Colonic mucosa (tissue), 4 donors: ENCODE measurements around the gene SLC35F4. TPM values are rescaled to one million over a fixed set of nuclear protein-coding genes. Genes with fewer than 3 reads are reported as not detected.

ENCODE experiments used
- DNase-seq: peaks from one replicate; pipeline ENCODE4 v3.0.0-alpha.2; 2020
- H3K27ac ChIP-seq: fragments of 200-600 bp; one replicate; pipeline ENCODE4 v1.8.0; 2021
- H3K27me3 ChIP-seq: fragments of 200-600 bp; one replicate; pipeline ENCODE4 v1.8.0; 2021
- H3K36me3 ChIP-seq: fragments of 200-600 bp; one replicate; pipeline ENCODE4 v1.8.0; 2021
- H3K4me1 ChIP-seq: fragments of 200-600 bp; one replicate; pipeline ENCODE4 v1.8.0; 2021; ENCODE audit warnings: mild to moderate bottlenecking
- H3K4me3 ChIP-seq: fragments of 200-600 bp; one replicate; pipeline ENCODE4 v1.8.0; 2021
- H3K9ac ChIP-seq, 2 donors: one replicate each; pipeline ENCODE4 v1.7.0; 2013; ENCODE audit warnings: control low read depth in 2 of 2, low read depth in 2 of 2, low read length in 2 of 2
- H3K9me3 ChIP-seq: fragments of 200-600 bp; one replicate; pipeline ENCODE4 v1.8.0; 2021
- CTCF ChIP-seq: fragments of 200-600 bp; IDR thresholded peaks from one replicate; pipeline ENCODE4 v1.8.0; 2022; ENCODE audit warnings: antibody characterized with exemption, mild to moderate bottlenecking
- intact Hi-C: fragments of 100-400 bp; cut with DNase I; formaldehyde crosslinking; loops from one replicate; pipeline ENCODE4 v1.14.1; 2022
- total RNA-seq, 2 donors: library from RNA; stranded (reverse); fragmentation: NEBNext Ultra II Directional in 1 of 2; extraction: Animal tissue kit (Norgen Biotek cat#: 25700) in 1 of 2; gene quantifications; one replicate each; pipeline ENCODE4 v1.2.1, GENCODE V29; 2021
- donor health status: healthy.
- donor health status: DM: no; HTN: no; CAD: no.
- donor health status: DM: no; HTN: no; CAD: no.

Gene SLC35F4
- total RNA-seq, 2 donors from 2014 or later: not detected

GRCh38 chr14:57582746-57583145 is 283.1 kb downstream of the SLC35F4 start:
- H3K27me3 ChIP-seq: no peaks in the 10 kb centered on the region
- H3K4me1 ChIP-seq: no peaks in the 10 kb centered on the region
- intact Hi-C loops: no loop called here
- DNase-seq: no peak
- TF ChIP-seq CTCF: no peak
- H3K27ac ChIP-seq: no peak overlapping the region
- no peak overlapping the region for H3K4me3 ChIP-seq
- no peaks in the 10 kb centered on the region for H3K36me3 ChIP-seq
- H3K9me3 ChIP-seq: no peaks in the 10 kb centered on the region
- no peak overlapping the region for H3K9ac ChIP-seq

- no peak overlapping the region for H3K27ac ChIP-seq
- no peak for TF ChIP-seq CTCF
- no peaks in the 10 kb centered on the region for H3K4me1 ChIP-seq
- H3K9ac ChIP-seq: no peak overlapping the region
- H3K4me3 ChIP-seq: no peak overlapping the region
- no peak for DNase-seq
- no peaks in the 10 kb centered on the region for H3K27me3 ChIP-seq
- intact Hi-C loops: no loop called here
- no peaks in the 10 kb centered on the region for H3K36me3 ChIP-seq
- H3K9me3 ChIP-seq: no peaks in the 10 kb centered on the region
Observed at GRCh38 chr14:57578801-57579200, 287.1 kb downstream of the SLC35F4 start.

GRCh38 chr14:57576498-57576897 is 289.4 kb downstream of the SLC35F4 start:
- no peak for TF ChIP-seq CTCF
- no peaks in the 10 kb centered on the region for H3K36me3 ChIP-seq

GRCh38 chr14:57575482-57575881 is 290.4 kb downstream of the SLC35F4 start:
- Histone ChIP-seq H3K36me3 (no peaks in the 10 kb centered on the region), H3K9me3 (no peaks in the 10 kb centered on the region), H3K27me3 (no peaks in the 10 kb centered on the region), H3K9ac (no peak overlapping the region), H3K4me1 (no peaks in the 10 kb centered on the region), H3K27ac (no peak overlapping the region), H3K4me3 (no peak overlapping the region)
- intact Hi-C loops: no loop called here
- DNase-seq: no peak
- no peak for TF ChIP-seq CTCF

More at GRCh38 chr14:57576498-57576897, 289.4 kb downstream of the SLC35F4 start:
- no peaks in the 10 kb centered on the region for H3K9me3 ChIP-seq
- H3K9ac ChIP-seq: no peak overlapping the region
- no peak overlapping the region for H3K4me3 ChIP-seq
- H3K27ac ChIP-seq: no peak overlapping the region
- H3K27me3 ChIP-seq: no peaks in the 10 kb centered on the region
- no peak for DNase-seq
- H3K4me1 ChIP-seq: no peaks in the 10 kb centered on the region
- intact Hi-C loops: no loop called here

GRCh38 chr14:57574617-57575288 is 291.1 kb downstream of the SLC35F4 start:
- no peaks in the 10 kb centered on the region for H3K36me3 ChIP-seq
- DNase-seq: no peak
- TF ChIP-seq CTCF: no peak
- H3K4me3 ChIP-seq: no peak overlapping the region
- no peaks in the 10 kb centered on the region for H3K4me1 ChIP-seq
- no peaks in the 10 kb centered on the region for H3K27me3 ChIP-seq
- no peaks in the 10 kb centered on the region for H3K9me3 ChIP-seq
- intact Hi-C loops: no loop called here
- H3K27ac ChIP-seq: no peak overlapping the region
- H3K9ac ChIP-seq: no peak overlapping the region
